SK-N-SH (cell line): ENCODE data around the gene MATN1. TPM values are rescaled to one million over a fixed set of nuclear protein-coding genes. Genes with fewer than 3 reads are reported as not detected.
A peak's percentile ranks its signal among the peaks of the same experiment; 100 is the strongest.

Source experiments
- CTCF ChIA-PET: fragments of 300-600, 350-600 bp; formaldehyde crosslinking; extraction: SDS; loops from one replicate; lab custom pipeline; 2021; lab: Yijun Ruan, JAX
- POLR2A ChIA-PET: fragments of 350-600 bp; sonication (Branson Sonifier 250); formaldehyde crosslinking; extraction: SDS; loops from one replicate; lab custom pipeline; 2020; ENCODE audit warnings: antibody characterized with exemption, inconsistent platforms; lab: Yijun Ruan, JAX
- DNase-seq: peaks from one replicate; pipeline ENCODE4 v3.0.0; 2012
- H2AFZ ChIP-seq: fragments of 200-600 bp; sonication (generic); 2 replicates; pipeline ENCODE4 v1.8.1; 2016; ENCODE audit warnings: antibody characterized with exemption, mild to moderate bottlenecking, low read depth
- H3F3A ChIP-seq: fragments of 200-600 bp; sonication (generic); replicated peaks from 2 replicates; pipeline ENCODE3; 2016; ENCODE audit warnings: antibody characterized with exemption, mild to moderate bottlenecking; ENCODE audit not compliant: insufficient read depth
- H3K27ac ChIP-seq, 2 experiments: fragments of 200-500 bp in 1 of 2; fragments of 200-600 bp in 1 of 2; sonication (Bioruptor generic) in 1 of 2; sonication (generic), shearing (Covaris generic) in 1 of 2; 2 replicates each; pipeline versions ENCODE4 v1.5.1 to v1.6.1; 2014 to 2016; ENCODE audit warnings: low read depth in 2 of 2, inconsistent platforms in 1 of 2, low read length in 1 of 2, mild to moderate bottlenecking in 1 of 2, mixed read lengths in 1 of 2
- H3K27me3 ChIP-seq: fragments of 200-600 bp; sonication (generic), shearing (Covaris generic); 2 replicates; pipeline ENCODE4 v1.6.1; 2016; ENCODE audit warnings: mixed run types; ENCODE audit not compliant: insufficient read depth
- H3K36me3 ChIP-seq, 2 experiments: fragments of 200-500 bp in 1 of 2; fragments of 200-600 bp in 1 of 2; sonication (Bioruptor generic) in 1 of 2; sonication (generic) in 1 of 2; replicated peaks in 1 of 2; 2 replicates each; pipeline versions ENCODE3 to v1.5.1; 2014 to 2016; ENCODE audit warnings: low read length in 1 of 2, mild to moderate bottlenecking in 1 of 2; ENCODE audit not compliant: insufficient read depth in 2 of 2, control insufficient read depth in 1 of 2
- H3K4me1 ChIP-seq, 2 experiments: fragments of 200-500 bp in 1 of 2; fragments of 200-600 bp in 1 of 2; sonication (Bioruptor generic) in 1 of 2; sonication (generic), shearing (Covaris generic) in 1 of 2; 2 replicates each; pipeline versions ENCODE4 v1.5.1 to v1.6.1; 2014 to 2016; ENCODE audit warnings: low read depth in 1 of 2, low read length in 1 of 2, mixed run types in 1 of 2; ENCODE audit not compliant: insufficient read depth in 2 of 2, control insufficient read depth in 1 of 2
- H3K4me2 ChIP-seq: fragments of 200-600 bp; sonication (generic), shearing (Covaris generic); 2 replicates; pipeline ENCODE4 v1.6.1; 2017; ENCODE audit warnings: mixed run types
- H3K4me3 ChIP-seq, 2 experiments: fragments of 200-500 bp in 1 of 2; fragments of 200-600 bp in 1 of 2; sonication (Bioruptor generic) in 1 of 2; sonication (generic), shearing (Covaris generic) in 1 of 2; 2 replicates each; pipeline versions ENCODE4 v1.5.1 to v1.8.1; 2014 to 2016; ENCODE audit warnings: low read depth in 2 of 2, inconsistent platforms in 1 of 2, low read length in 1 of 2, mild to moderate bottlenecking in 1 of 2, mixed read lengths in 1 of 2, moderate library complexity in 1 of 2
- H3K79me2 ChIP-seq: fragments of 200-600 bp; sonication (generic); 2 replicates; pipeline ENCODE4 v1.8.1; 2017; ENCODE audit warnings: mild to moderate bottlenecking; ENCODE audit not compliant: insufficient read depth
- H3K9ac ChIP-seq: fragments of 200-600 bp; sonication (generic); 2 replicates; pipeline ENCODE4 v1.6.1; 2017; ENCODE audit warnings: mixed run types
- H3K9me2 ChIP-seq: fragments of 200-600 bp; sonication (generic); 2 replicates; pipeline ENCODE4 v1.6.1; 2017; ENCODE audit warnings: mixed run types
- H3K9me3 ChIP-seq: fragments of 200-600 bp; sonication (generic); 2 replicates; pipeline ENCODE4 v1.6.1; 2017; ENCODE audit warnings: mixed run types, mild to moderate bottlenecking, moderate library complexity
- H4K20me1 ChIP-seq: fragments of 200-600 bp; sonication (generic); 2 replicates; pipeline ENCODE4 v1.6.1; 2017; ENCODE audit warnings: mild to moderate bottlenecking, mixed run types; ENCODE audit not compliant: insufficient read depth
- ELF1 ChIP-seq: IDR thresholded peaks from 2 replicates; pipeline ENCODE4 v1.4.0; 2012
- FOSL2 ChIP-seq: IDR thresholded peaks from 2 replicates; pipeline ENCODE4 v1.4.0; 2012; ENCODE audit warnings: low read depth, mild to moderate bottlenecking, moderate library complexity, borderline replicate concordance
- FOXM1 ChIP-seq: IDR thresholded peaks from 2 replicates; pipeline ENCODE4 v1.4.0; 2012; ENCODE audit warnings: low read depth, mild to moderate bottlenecking
- GABPA ChIP-seq: IDR thresholded peaks from 2 replicates; pipeline ENCODE4 v1.4.0; 2012; ENCODE audit warnings: low read depth, mild to moderate bottlenecking
- GATA2 ChIP-seq: sonication (generic); formaldehyde crosslinking; IDR thresholded peaks from 2 replicates; pipeline ENCODE4 v1.5.0; 2020; ENCODE audit warnings: mild to moderate bottlenecking, missing genetic modification reagents
- MXI1 ChIP-seq: IDR thresholded peaks from 2 replicates; pipeline ENCODE4 v1.6.1; 2012; ENCODE audit warnings: mild to moderate bottlenecking, low read depth, low read length, improper control_type of control experiment
- NRF1 ChIP-seq: IDR thresholded peaks from 2 replicates; pipeline ENCODE4 v1.6.1; 2012; ENCODE audit warnings: low read depth, mild to moderate bottlenecking, low read length
- RAD21 ChIP-seq: IDR thresholded peaks from 2 replicates; pipeline ENCODE4 v1.6.1; 2012; ENCODE audit warnings: mild to moderate bottlenecking, low read length
- RCOR1 ChIP-seq: fragments of 150-350 bp; IDR thresholded peaks from 2 replicates; pipeline ENCODE4 v1.6.1; 2017; ENCODE audit warnings: antibody characterized with exemption, low read length
- RFX5 ChIP-seq: IDR thresholded peaks from 2 replicates; pipeline ENCODE4 v1.6.1; 2012; ENCODE audit warnings: mild to moderate bottlenecking, improper control_type of control experiment, low read length
- RXRA ChIP-seq: IDR thresholded peaks from 2 replicates; pipeline ENCODE4 v1.4.0; 2012; ENCODE audit warnings: low read depth, mild to moderate bottlenecking, borderline replicate concordance
- SMC3 ChIP-seq: IDR thresholded peaks from 2 replicates; pipeline ENCODE4 v1.6.1; 2012; ENCODE audit warnings: low read depth, low read length, improper control_type of control experiment
- TCF12 ChIP-seq: IDR thresholded peaks from 2 replicates; pipeline ENCODE4 v1.4.0; 2012
- USF2 ChIP-seq: fragments of 150-350 bp; IDR thresholded peaks from 2 replicates; pipeline ENCODE4 v1.6.1; 2017; ENCODE audit warnings: antibody characterized with exemption, low read length, low read depth, borderline replicate concordance
- WGBS: methylation state at CpG from one replicate; pipeline ENCODE4 v1.1.6; 2017; ENCODE audit warnings: low lambda C conversion rate; 5-methylcytosine and 5-hydroxymethylcytosine counted together
- polyA plus RNA-seq, 3 experiments: library from polyadenylated mRNA; depleted of rRNA; stranded (reverse); fragments of >200 nt; gene quantifications; 2 replicates each; pipeline ENCODE4 v1.2.3, GENCODE V29; 2012

The MATN1 gene
- polyA plus RNA-seq, 1 of the 3 experiments (the other 2 are of a cell fraction) = 0.23 TPM

GRCh38 chr1:30718636-30719405 is 4.6 kb downstream of the MATN1 start (continued):
- TF ChIP-seq GABPA = no peak; the same call in 1 of the 2 replicates
- no peak for TF ChIP-seq RCOR1
- TF ChIP-seq MXI1 = peak; percentile 61; the same call in 1 of the 2 replicates
- TF ChIP-seq FOXM1 = no peak
- TF ChIP-seq USF2 = no peak
- peak; percentile 89 for TF ChIP-seq ELF1
- peak; percentile 60 for TF ChIP-seq NRF1
- no peak for TF ChIP-seq GATA2 (CRISPR knock-in tag)
- TF ChIP-seq FOSL2 = no peak
- TF ChIP-seq RXRA = no peak

- DNase-seq = peak; percentile 94
- 1% methylated on average over 38 of the region's 50 CpGs for WGBS
- peaks cover 6% of the 10 kb centered on the region for H3F3A ChIP-seq
- no peaks in the 10 kb centered on the region for H3K79me2 ChIP-seq
- ChIA-PET POLR2A (interaction anchor here (1.0 to 1.2 kb wide), 2 partner anchors 9 to 60 kb away, joined by 4 to 7 read pairs; no protein-coding TSS in a partner anchor), CTCF (interaction anchor here (0.6 to 14.9 kb wide), 29 partner anchors 10 to 1724 kb away, joined by 3 to 377 read pairs (median 8); partner anchors contain the start of genes LAPTM5 and PUM1)
- H2AFZ ChIP-seq = no peak overlapping the region; the same call in 1 of the 2 replicates
- TF ChIP-seq TCF12 = no peak
- TF ChIP-seq NRF1 = peak; percentile 53
- TF ChIP-seq USF2 = no peak
- peak; percentile 63; the same call in 1 of the 2 replicates for TF ChIP-seq RFX5
- no peak for TF ChIP-seq RAD21
- no peak for TF ChIP-seq SMC3
- peaks cover 3 to 14% of the 10 kb centered on the region in 2 experiments; a peak in 2 of 4 replicates for H3K4me1 ChIP-seq
- H3K27ac ChIP-seq = peak overlapping the region; percentile 40 to 43; a peak in 2 of 4 replicates
- H3K9me3 ChIP-seq = no peaks in the 10 kb centered on the region
- H3K4me2 ChIP-seq = peak overlapping the region; percentile 49; the same call in 1 of the 2 replicates
- H3K9me2 ChIP-seq = no peaks in the 10 kb centered on the region
- H3K27me3 ChIP-seq = no peaks in the 10 kb centered on the region
- H3K36me3 ChIP-seq = no peaks in the 10 kb centered on the region
- 0 out of 2 replicates have a peak, but pooled peaks cover 7% of the 10 kb centered on the region for H4K20me1 ChIP-seq
- H3K9ac ChIP-seq = no peak overlapping the region
- peak overlapping the region; percentile 31 to 60 for H3K4me3 ChIP-seq
Measured at GRCh38 chr1:30718091-30718635, 5.2 kb downstream of the MATN1 start.
